Right lung (tissue), 10 donors: ENCODE results near the gene ROBO3. TPM values are rescaled to one million over a fixed set of nuclear protein-coding genes. Genes with fewer than 3 reads are reported as not detected.
A peak's percentile ranks its signal among the peaks of the same experiment; 100 is the strongest.

Source experiments
- DNase-seq, 2 donors: peaks; one replicate each; pipeline ENCODE4 v3.0.0-alpha.2; 2013
- long read RNA-seq, 8 donors: transcript quantifications; one replicate each; lab custom pipeline, GENCODE V29; 2026
- polyA plus RNA-seq, 5 donors: library from polyadenylated mRNA; unstranded; fragments of 120-200 nt; gene quantifications; one replicate each; pipeline versions ENCODE4 v1.2.1 to v1.2.3, GENCODE V29; 2013; ENCODE audit warnings: inconsistent platforms in 1 of 5, low replicate concordance in 1 of 5; ENCODE audit not compliant: insufficient read length in 5 of 5, insufficient read depth in 1 of 5

ROBO3 gene
- polyA plus RNA-seq = 10 to 100 TPM; 34.8 to 64.9 (median 47.9) TPM
- long read RNA-seq, donor 1, partial matches to known transcripts = 7 of 9 reads
- long read RNA-seq, donor 1, other reads (novel, unspliced or antisense) = 0 of 9 reads
- long read RNA-seq, donor 2, partial matches to known transcripts = 0 of 3 reads
- long read RNA-seq, donor 2, other reads (novel, unspliced or antisense) = 0 of 3 reads
- long read RNA-seq, donor 3, partial matches to known transcripts = 12 of 13 reads
- long read RNA-seq, donor 3, other reads (novel, unspliced or antisense) = 0 of 13 reads
- long read RNA-seq, donor 4 = 0 reads
- long read RNA-seq, donor 5 = 0 reads
- long read RNA-seq, donor 6 = 0 reads
- long read RNA-seq, donor 7 = 0 reads
- long read RNA-seq, donor 8 = 0 reads

- DNase-seq = no peak
These were observed at the start of gene ROBO3 for GRCh38 chr11:124865181-124865901. TSS of gene ROBO3 (plus strand) at chr11:124865432. CDS start at chr11:124865578, 146 bp downstream.

GRCh38 chr11:124817036-124817435, 48.2 kb upstream of the ROBO3 start:
- no peak for DNase-seq

GRCh38 chr11:124821995-124822730, 43.1 kb upstream of the ROBO3 start:
- DNase-seq = no peak

GRCh38 chr11:124823512-124824376, 41.5 kb upstream of the ROBO3 start:
- no peak for DNase-seq

GRCh38 chr11:124825876-124826275, 39.4 kb upstream of the ROBO3 start:
- no peak for DNase-seq

- DNase-seq = no peak
These were observed 35.2 kb upstream of the ROBO3 start for GRCh38 chr11:124829986-124830385.

GRCh38 chr11:124830749-124831148, 34.5 kb upstream of the ROBO3 start:
- no peak for DNase-seq

GRCh38 chr11:124831897-124832296, 33.3 kb upstream of the ROBO3 start:
- no peak for DNase-seq

GRCh38 chr11:124832571-124832970, 32.7 kb upstream of the ROBO3 start:
- DNase-seq = no peak

- no peak for DNase-seq
These were observed 30.6 kb upstream of the ROBO3 start for GRCh38 chr11:124834526-124835180.

GRCh38 chr11:124835918-124836317, 29.3 kb upstream of the ROBO3 start:
- DNase-seq = no peak

GRCh38 chr11:124837491-124837856, 27.8 kb upstream of the ROBO3 start:
- peak in 1 of 2 donors; percentile 64 for DNase-seq

GRCh38 chr11:124838805-124839127, 26.5 kb upstream of the ROBO3 start:
- no peak for DNase-seq

GRCh38 chr11:124839128-124839971, 25.9 kb upstream of the ROBO3 start:
- DNase-seq = no peak

GRCh38 chr11:124839972-124840621, 25.1 kb upstream of the ROBO3 start:
- no peak for DNase-seq

- DNase-seq = no peak
These were observed 24.6 kb upstream of the ROBO3 start for GRCh38 chr11:124840666-124841065.

GRCh38 chr11:124841201-124841600, 24.0 kb upstream of the ROBO3 start:
- no peak for DNase-seq

GRCh38 chr11:124841840-124842239, 23.4 kb upstream of the ROBO3 start:
- DNase-seq = no peak

GRCh38 chr11:124842305-124842704, 22.9 kb upstream of the ROBO3 start:
- DNase-seq = peak in 1 of 2 donors; percentile 64

GRCh38 chr11:124843616-124843910, 21.7 kb upstream of the ROBO3 start:
- no peak for DNase-seq
